HL-60/S4 treated with retinoic acid at 250 ng/mL for 4 days and 3 days (cell line): Measurements from ENCODE around the gene ZNF492.
"Not testable (repeated sequence)": the region's sequence is repeated elsewhere in the genome, so short reads cannot be mapped to it uniquely, and the experiment has no call there.

Source experiments
- in situ Hi-C: fragments of 300-500 bp; cut with MboI; formaldehyde crosslinking; loops from 2 replicates; pipeline ENCODE4 v1.7.0; 2022; ENCODE audit warnings: low sequenced_read_pairs

ZNF492 gene

GRCh38 chr19:22617181-22617580 lies 16.9 kb upstream of the ZNF492 start:
- in situ Hi-C loops: not testable (repeated sequence)

- in situ Hi-C loops: no loop called here
Measured at GRCh38 chr19:22617614-22618320, 16.4 kb upstream of the ZNF492 start.

- in situ Hi-C loops: no loop called here
Measured at GRCh38 chr19:22619371-22619770, 14.8 kb upstream of the ZNF492 start.

- in situ Hi-C loops: no loop called here
Measured at GRCh38 chr19:22619932-22620331, 14.2 kb upstream of the ZNF492 start.

DNA sequence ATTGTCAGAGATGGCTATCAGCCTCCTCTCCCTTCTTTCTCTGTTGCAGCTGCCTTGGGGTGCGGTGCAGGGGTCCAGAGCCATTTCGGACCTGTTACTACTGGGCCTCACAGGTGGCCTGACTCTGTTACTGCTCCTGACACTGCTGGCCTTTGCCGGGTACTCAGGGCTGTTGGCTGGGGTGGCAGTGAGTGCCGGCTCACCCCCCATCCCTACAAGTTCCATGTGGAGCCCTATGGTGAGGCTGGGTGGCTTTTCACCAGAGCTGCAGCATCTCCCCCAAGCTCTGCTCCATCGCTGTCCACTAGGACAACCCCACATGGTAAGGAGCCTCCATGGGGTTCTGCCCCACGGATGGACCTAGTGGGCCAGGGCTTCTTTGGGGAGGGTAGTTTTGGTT lies 13.7 kb upstream of the ZNF492 start:
- in situ Hi-C loops: no loop called here

DNA sequence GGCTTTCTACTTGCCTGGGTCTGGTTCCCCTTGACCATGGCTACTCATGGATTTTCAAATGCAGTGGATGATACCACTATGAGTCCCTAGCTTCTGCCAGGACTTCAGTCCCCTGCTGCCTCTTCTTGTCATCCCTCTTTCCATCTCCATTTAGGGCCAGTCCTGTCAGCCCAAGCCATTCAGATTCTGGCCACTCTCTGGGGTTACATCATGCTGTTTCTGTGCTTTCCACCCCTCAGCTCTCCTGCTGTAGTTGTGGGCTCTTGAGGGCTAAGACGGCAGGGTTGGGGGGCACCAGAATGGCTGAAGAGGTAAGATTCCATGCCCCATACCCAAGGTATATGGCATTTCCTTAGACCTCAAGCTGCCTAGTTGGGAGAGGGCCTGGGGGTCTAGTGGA lies 13.2 kb upstream of the ZNF492 start:
- in situ Hi-C loops: no loop called here

GRCh38 chr19:22622020-22622419 lies 12.1 kb upstream of the ZNF492 start:
- in situ Hi-C loops: no loop called here

GRCh38 chr19:22622901-22623840 lies 11.0 kb upstream of the ZNF492 start:
- in situ Hi-C loops: no loop called here

DNA sequence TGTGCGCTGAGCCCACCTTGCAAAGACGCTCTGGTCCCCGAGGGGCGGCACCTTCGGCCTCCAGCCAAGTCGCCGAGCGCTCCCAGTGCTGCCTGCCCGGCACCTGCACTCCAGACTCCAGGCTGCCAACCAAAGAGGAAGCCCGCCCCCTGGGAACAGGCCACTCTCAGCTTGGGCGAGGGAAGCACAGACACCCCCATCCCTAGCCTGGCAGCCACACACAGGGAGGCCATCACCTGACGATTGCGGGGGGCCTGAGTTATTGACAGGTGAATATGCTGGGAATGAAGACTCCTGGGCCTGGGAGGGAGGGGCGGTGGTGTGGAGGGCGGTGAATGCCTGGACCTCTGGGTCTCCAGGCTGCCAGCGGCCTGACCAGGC lies 10.3 kb upstream of the ZNF492 start:
- in situ Hi-C loops: no loop called here

GRCh38 chr19:22625266-22626035 lies 8.7 kb upstream of the ZNF492 start:
- in situ Hi-C loops: no loop called here

GRCh38 chr19:22627526-22627925 lies 6.6 kb upstream of the ZNF492 start:
- in situ Hi-C loops: no loop called here

GRCh38 chr19:22628401-22628800 lies 5.7 kb upstream of the ZNF492 start:
- in situ Hi-C loops: no loop called here

DNA sequence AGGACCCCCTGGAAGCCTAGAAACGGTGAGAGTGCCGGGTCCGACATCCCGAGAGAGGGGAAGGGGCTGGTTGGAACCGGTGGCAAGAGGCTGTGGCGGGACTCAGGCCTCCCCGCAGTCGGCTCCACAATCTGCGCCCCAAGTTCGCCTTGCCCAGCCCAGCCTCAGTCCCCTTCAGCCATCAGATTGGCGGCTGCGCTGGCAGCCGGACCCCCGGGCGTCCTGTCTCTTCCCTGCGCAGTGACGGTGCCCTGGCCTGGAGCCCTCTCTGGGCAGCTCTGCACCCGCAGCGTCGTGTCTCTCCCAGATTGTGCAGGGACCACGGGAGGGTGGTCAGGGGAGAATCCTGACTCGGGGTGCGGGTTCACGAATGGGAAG lies 315 bp downstream of the ZNF492 start:
- in situ Hi-C loops: no loop called here

GRCh38 chr19:22685493-22685892 lies 51.4 kb downstream of the ZNF492 start:
- in situ Hi-C loops: not testable (repeated sequence)

- in situ Hi-C loops: not testable (repeated sequence)
Measured at GRCh38 chr19:22702661-22703060, 68.5 kb downstream of the ZNF492 start.

DNA sequence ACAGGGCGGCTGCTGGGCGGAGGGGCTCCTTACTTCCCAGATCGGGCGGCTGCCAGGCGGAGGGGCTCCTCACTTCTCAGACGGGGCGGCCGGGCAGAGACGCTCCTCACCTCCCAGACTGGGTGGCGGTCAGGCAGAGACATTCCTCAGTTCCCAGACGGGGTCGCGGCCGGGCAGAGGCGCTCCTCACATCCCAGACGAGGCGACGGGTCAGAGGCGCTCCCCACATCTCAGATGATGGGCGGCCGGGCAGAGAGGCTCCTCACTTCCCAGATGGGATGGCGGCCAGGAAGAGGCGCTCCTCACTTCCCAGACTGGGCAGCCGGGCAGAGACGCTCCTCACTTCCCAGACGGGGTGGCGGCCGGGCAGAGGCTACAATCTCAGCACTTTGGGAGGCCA lies 69.0 kb downstream of the ZNF492 start:
- in situ Hi-C loops: not testable (repeated sequence)

DNA sequence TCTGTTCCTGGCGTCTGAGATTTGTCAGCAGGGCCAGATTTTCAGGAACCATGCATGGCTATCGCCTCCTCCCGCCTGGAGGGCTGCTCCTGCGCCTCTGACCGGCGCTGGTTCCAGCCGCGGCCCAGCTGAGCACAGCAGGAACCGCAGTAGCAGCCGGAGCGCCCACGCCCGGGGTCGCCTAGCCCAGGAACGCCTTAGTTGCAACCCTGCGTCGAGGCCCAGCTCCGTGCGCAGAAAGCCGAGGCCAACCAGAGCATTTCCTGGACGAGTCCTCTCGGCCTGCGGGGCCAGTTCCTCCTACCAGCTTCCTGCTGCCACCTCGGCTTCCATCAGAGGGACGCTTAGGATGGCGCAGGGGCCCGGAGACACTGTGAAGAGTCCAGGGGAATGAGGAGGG lies 74.9 kb downstream of the ZNF492 start:
- in situ Hi-C loops: no loop called here
